ENCODE measurements around the gene PTPRF.
A peak's percentile ranks its signal among the peaks of the same experiment; 100 is the strongest.
"Not testable (repeated sequence)": the region's sequence is repeated elsewhere in the genome, so short reads cannot be mapped to it uniquely, and the experiment has no call there.

PTPRF gene

GRCh38 chr1:43538143-43538487 lies 7.4 kb downstream of the PTPRF start:
- DNase-seq (ENCODE audit: low spot score), result no peak

GRCh38 chr1:43538969-43539368 lies 8.3 kb downstream of the PTPRF start:
- DNase-seq (ENCODE audit: low spot score), result no peak

- DNase-seq (ENCODE audit: low spot score), result no peak
Observed at GRCh38 chr1:43539726-43540434, 9.2 kb downstream of the PTPRF start.

GRCh38 chr1:43540653-43541071 lies 10.0 kb downstream of the PTPRF start:
- peak; percentile 83 for DNase-seq (ENCODE audit: low spot score)

GRCh38 chr1:43541141-43541540 lies 10.5 kb downstream of the PTPRF start:
- DNase-seq (ENCODE audit: low spot score), result no peak

GRCh38 chr1:43541721-43542401 lies 11.2 kb downstream of the PTPRF start:
- DNase-seq (ENCODE audit: low spot score), result peak; percentile 98

GRCh38 chr1:43542527-43543458 lies 12.1 kb downstream of the PTPRF start:
- DNase-seq (ENCODE audit: low spot score), result no peak

- DNase-seq (ENCODE audit: low spot score), result no peak
Observed at GRCh38 chr1:43543567-43543966, 12.9 kb downstream of the PTPRF start.

- DNase-seq (ENCODE audit: low spot score), result no peak
Observed at GRCh38 chr1:43545339-43545694, 14.6 kb downstream of the PTPRF start.

- peak; percentile 89 for DNase-seq (ENCODE audit: low spot score)
Observed at GRCh38 chr1:43545695-43546387, 15.2 kb downstream of the PTPRF start.

GRCh38 chr1:43546388-43547100 lies 15.9 kb downstream of the PTPRF start:
- DNase-seq (ENCODE audit: low spot score), result no peak

- peak; percentile 87 for DNase-seq (ENCODE audit: low spot score)
Observed at GRCh38 chr1:43547538-43548072, 16.9 kb downstream of the PTPRF start.

GRCh38 chr1:43548285-43549271 lies 17.9 kb downstream of the PTPRF start:
- DNase-seq (ENCODE audit: low spot score), result no peak

- not testable (repeated sequence) for DNase-seq (ENCODE audit: low spot score)
Observed at GRCh38 chr1:43549394-43549793, 18.7 kb downstream of the PTPRF start.

GRCh38 chr1:43549921-43550597 lies 19.4 kb downstream of the PTPRF start:
- DNase-seq (ENCODE audit: low spot score), result no peak

- no peak for DNase-seq (ENCODE audit: low spot score)
Observed at GRCh38 chr1:43550598-43551246, 20.0 kb downstream of the PTPRF start.

GRCh38 chr1:43551396-43551888 lies 20.8 kb downstream of the PTPRF start:
- no peak for DNase-seq (ENCODE audit: low spot score)

- no peak for DNase-seq (ENCODE audit: low spot score)
Observed at GRCh38 chr1:43552059-43552742, 21.5 kb downstream of the PTPRF start.
